OCI-LY7 (cell line): ENCODE measurements around the gene SPG11. TPM values are rescaled to one million over a fixed set of nuclear protein-coding genes. Genes with fewer than 3 reads are reported as not detected.
A peak's percentile ranks its signal among the peaks of the same experiment; 100 is the strongest.

Source experiments
- BruUV-seq: library from RNA; stranded (reverse); fragments of 400-500 nt; replicated peaks from 2 replicates; lab custom pipeline; 2021; lab: Mats Ljungman, UMichigan
- CTCF ChIA-PET: fragments of 300-600 bp; sonication (Branson Sonifier 250); formaldehyde crosslinking; loops from one replicate; lab custom pipeline; 2022; ENCODE audit warnings: antibody characterized with exemption; ENCODE audit not compliant: unreplicated experiment; lab: Charles Lee
- POLR2A ChIA-PET: fragments of 300-600 bp; sonication (Branson Sonifier 250); formaldehyde crosslinking; loops from one replicate; lab custom pipeline; 2022; ENCODE audit warnings: antibody characterized with exemption; lab: Charles Lee
- DNase-seq: peaks from one replicate; pipeline ENCODE4 v3.0.0-alpha.2; 2015; ENCODE audit warnings: low spot score
- H2AFZ ChIP-seq: fragments of 200-600 bp; sonication (generic), shearing (Covaris generic); 2 replicates; pipeline ENCODE4 v1.6.1; 2014; ENCODE audit warnings: mild to moderate bottlenecking, antibody characterized with exemption, low read length, moderate library complexity
- H3K27ac ChIP-seq: fragments of 200-600 bp; sonication (generic); 2 replicates; pipeline ENCODE4 v1.5.1; 2014; ENCODE audit warnings: mixed run types, low read depth, mild to moderate bottlenecking, moderate library complexity, low read length, inconsistent platforms; ENCODE audit not compliant: poor library complexity, severe bottlenecking
- H3K36me3 ChIP-seq: fragments of 200-600 bp; sonication (generic); 2 replicates; pipeline ENCODE4 v1.6.1; 2014; ENCODE audit warnings: mild to moderate bottlenecking, antibody characterized with exemption, low read length, moderate library complexity, mixed read lengths; ENCODE audit not compliant: insufficient read depth
- H3K4me1 ChIP-seq: fragments of 200-600 bp; sonication (generic); 2 replicates; pipeline ENCODE4 v1.5.1; 2014; ENCODE audit warnings: mild to moderate bottlenecking, low read length; ENCODE audit not compliant: insufficient read depth, poor library complexity, severe bottlenecking
- H3K4me2 ChIP-seq: fragments of 200-600 bp; sonication (generic); 2 replicates; pipeline ENCODE4 v1.6.1; 2014; ENCODE audit warnings: mild to moderate bottlenecking, low read length
- H3K4me3 ChIP-seq: fragments of 200-600 bp; sonication (generic); 2 replicates; pipeline ENCODE4 v1.5.1; 2014; ENCODE audit warnings: mild to moderate bottlenecking, low read depth, low read length; ENCODE audit not compliant: poor library complexity, severe bottlenecking
- H3K79me2 ChIP-seq: fragments of 200-600 bp; sonication (generic); 2 replicates; pipeline ENCODE4 v1.6.1; 2016; ENCODE audit warnings: low read depth, mild to moderate bottlenecking, low read length, moderate library complexity, mixed read lengths; ENCODE audit not compliant: insufficient read depth
- H3K9me2 ChIP-seq: fragments of 200-600 bp; sonication (generic); 2 replicates; pipeline ENCODE4 v1.6.1; 2016; ENCODE audit warnings: mild to moderate bottlenecking, low read length, mixed read lengths; ENCODE audit not compliant: insufficient read depth
- H3K9me3 ChIP-seq: fragments of 200-600 bp; sonication (generic); 2 replicates; pipeline ENCODE4 v1.6.1; 2014; ENCODE audit warnings: mild to moderate bottlenecking, mixed run types, low read length, mixed read lengths
- H4K20me1 ChIP-seq: fragments of 200-600 bp; sonication (generic); 2 replicates; pipeline ENCODE4 v1.6.1; 2014; ENCODE audit warnings: mild to moderate bottlenecking, antibody characterized with exemption, low read length, moderate library complexity, mixed read lengths; ENCODE audit not compliant: insufficient read depth
- CTCF ChIP-seq: fragments of 200-600 bp; sonication (generic); conservative IDR thresholded peaks from 2 replicates; pipeline ENCODE4 v1.5.1; 2014; ENCODE audit warnings: mild to moderate bottlenecking, antibody characterized with exemption, low read length, moderate library complexity, mixed read lengths
- EZH2phosphoT487 ChIP-seq: fragments of 200-600 bp; sonication (generic); IDR thresholded peaks from 2 replicates; pipeline ENCODE4 v1.6.1; 2018; ENCODE audit warnings: low read depth, borderline replicate concordance, mild to moderate bottlenecking, mixed run types, antibody characterized with exemption, low read length, moderate library complexity, mixed read lengths
- intact Hi-C: fragments of 100-400 bp; cut with micrococcal nuclease; formaldehyde crosslinking; loops from one replicate; pipeline ENCODE4 v1.10.0; 2022; ENCODE audit not compliant: unreplicated experiment
- total RNA-seq, 2 experiments: library from RNA; depleted of rRNA in 1 of 2; stranded (reverse); fragments of >200 nt in 1 of 2; shearing (Covaris generic) in 1 of 2; gene quantifications; 2 replicates each; pipeline ENCODE4 v1.2.3, GENCODE V29; 2014 to 2022

SPG11 gene
- total RNA-seq, 2 experiments from 2014 or later = 69.1 to 92.8 TPM

GRCh38 chr15:44536962-44537734 lies 126.3 kb downstream of the SPG11 start, which contains the start of gene EIF3J:
TSS of gene EIF3J (plus strand) at chr15:44537147. CDS start at chr15:44537195, 48 bp downstream.
- ChIA-PET POLR2A (interaction anchor here (0.6 to 1.4 kb wide), 7 partner anchors 9 to 855 kb away, joined by 3 to 4 read pairs (median 4); no protein-coding TSS in a partner anchor), CTCF (interaction anchor here (1.0 kb wide), 1 partner anchor 9 kb away, joined by 3 read pairs; no protein-coding TSS in a partner anchor)
- Histone ChIP-seq H3K36me3 (peaks cover 38% of the 10 kb centered on the region), H3K79me2 (peaks cover 47% of the 10 kb centered on the region), H3K9me2 (no peaks in the 10 kb centered on the region), H3K4me1 (peaks cover 14% of the 10 kb centered on the region), H2AFZ (peak within 1 kb of the TSS; percentile 60; the same call in 1 of the 2 replicates), H3K4me3 (peak within 1 kb of the TSS; percentile 83), H3K4me2 (peak within 1 kb of the TSS; percentile 91), H3K27ac (peak within 1 kb of the TSS; percentile 70), H3K9me3 (no peaks in the 10 kb centered on the region), H4K20me1 (peaks cover 21% of the 10 kb centered on the region; the same call in 1 of the 2 replicates)
- TF ChIP-seq CTCF = no peak
- no peak for TF ChIP-seq EZH2phosphoT487
- DNase-seq = peak; percentile 95
- intact Hi-C loops = loop anchor here (2.0 kb wide), 2 partner anchors 174 to 248 kb away; partner anchors contain the start of genes B2M, GOLM2 and PATL2
- BruUV-seq = no TSS peak

GRCh38 chr15:44536302-44536961 lies 127.0 kb downstream of the SPG11 start:
- Histone ChIP-seq H3K4me3 (peak overlapping the region; percentile 83), H4K20me1 (peaks cover 21% of the 10 kb centered on the region; the same call in 1 of the 2 replicates), H2AFZ (peak overlapping the region; percentile 60; the same call in 1 of the 2 replicates), H3K9me2 (no peaks in the 10 kb centered on the region), H3K9me3 (no peaks in the 10 kb centered on the region), H3K36me3 (peaks cover 31% of the 10 kb centered on the region), H3K4me2 (peak overlapping the region; percentile 78), H3K79me2 (peaks cover 40% of the 10 kb centered on the region), H3K4me1 (peaks cover 14% of the 10 kb centered on the region), H3K27ac (peak overlapping the region; percentile 56)
- intact Hi-C loops = loop anchor here (2.0 kb wide), 2 partner anchors 174 to 248 kb away; partner anchors contain the start of genes B2M, GOLM2 and PATL2
- DNase-seq = no peak
- BruUV-seq = no TSS peak
- ChIA-PET CTCF (no interaction called here), POLR2A (interaction anchor here (0.7 to 1.4 kb wide), 4 partner anchors 9 to 141 kb away, joined by 3 to 4 read pairs (median 4); no protein-coding TSS in a partner anchor)
- TF ChIP-seq CTCF (peak; percentile 35), EZH2phosphoT487 (no peak)
